HG02840 (cell line): ENCODE data around the gene CDH13.

Experiments
- ATAC-seq: cut with Tn5 transposase; IDR thresholded peaks from one replicate; pipeline ENCODE4 v1.9.1; 2021; ENCODE audit warnings: mild to moderate bottlenecking, moderate library complexity, moderate number of reproducible peaks; ENCODE audit not compliant: unreplicated experiment, low FRiP score

Gene CDH13

GRCh38 chr16:82979406-82980111 lies 352.8 kb downstream of the CDH13 start:
- no peak for ATAC-seq

GRCh38 chr16:82980810-82981209 lies 354.0 kb downstream of the CDH13 start:
- no peak for ATAC-seq

GRCh38 chr16:82987767-82988166 lies 361.0 kb downstream of the CDH13 start:
- no peak for ATAC-seq

- no peak for ATAC-seq
Observed at GRCh38 chr16:82990155-82990554, 363.4 kb downstream of the CDH13 start.

GRCh38 chr16:82991410-82991809 lies 364.6 kb downstream of the CDH13 start:
- ATAC-seq = no peak

- ATAC-seq = no peak
Observed at GRCh38 chr16:82991966-82992675, 365.4 kb downstream of the CDH13 start.

- no peak for ATAC-seq
Observed at GRCh38 chr16:82992786-82993185, 366.0 kb downstream of the CDH13 start.

- ATAC-seq = no peak
Observed at GRCh38 chr16:82993415-82993814, 366.6 kb downstream of the CDH13 start.

GRCh38 chr16:82993926-82994325 lies 367.2 kb downstream of the CDH13 start:
- no peak for ATAC-seq

GRCh38 chr16:82995286-82995923 lies 368.6 kb downstream of the CDH13 start:
- no peak for ATAC-seq

GRCh38 chr16:82995924-82996441 lies 369.2 kb downstream of the CDH13 start:
- no peak for ATAC-seq

GRCh38 chr16:82996814-82997213 lies 370.0 kb downstream of the CDH13 start:
- ATAC-seq = no peak

GRCh38 chr16:82999711-83000110 lies 372.9 kb downstream of the CDH13 start:
- ATAC-seq = no peak

GRCh38 chr16:83002351-83003334 lies 375.9 kb downstream of the CDH13 start:
- ATAC-seq = no peak

- ATAC-seq = no peak
Observed at GRCh38 chr16:83004868-83005652, 378.3 kb downstream of the CDH13 start.

GRCh38 chr16:83005653-83006160 lies 378.9 kb downstream of the CDH13 start:
- no peak for ATAC-seq

- ATAC-seq = no peak
Observed at GRCh38 chr16:83010776-83011720, 384.3 kb downstream of the CDH13 start.

GRCh38 chr16:83011939-83012338 lies 385.2 kb downstream of the CDH13 start:
- no peak for ATAC-seq
